SK-N-SH (cell line): ENCODE data around the gene C14orf180.

Experiments used
- EP300 ChIP-seq, 2 experiments: IDR thresholded peaks; 2 replicates each; pipeline versions ENCODE4 v1.4.0 to v1.6.1; 2012; ENCODE audit warnings: borderline replicate concordance in 1 of 2, low read depth in 1 of 2, low read length in 1 of 2
- FOXJ3 ChIP-seq: sonication (generic); formaldehyde crosslinking; IDR thresholded peaks from 2 replicates; pipeline ENCODE4 v1.5.1; 2020; ENCODE audit warnings: mild to moderate bottlenecking, missing genetic modification reagents
- POLR2AphosphoS5 ChIP-seq: IDR thresholded peaks from 2 replicates; pipeline ENCODE4 v1.6.1; 2012; ENCODE audit warnings: low read depth, low read length
- SIN3A ChIP-seq: IDR thresholded peaks from 2 replicates; pipeline ENCODE4 v1.6.1; 2012; ENCODE audit warnings: low read depth, mild to moderate bottlenecking, low read length, moderate library complexity, borderline replicate concordance
- SMC3 ChIP-seq: IDR thresholded peaks from 2 replicates; pipeline ENCODE4 v1.6.1; 2012; ENCODE audit warnings: low read depth, low read length, improper control_type of control experiment
- TF ChIP-seq, protein P1 (sequence below): IDR thresholded peaks from 2 replicates; pipeline ENCODE4 v1.4.0; 2012; ENCODE audit warnings: low read depth, borderline replicate concordance
- TF ChIP-seq, protein P2 (sequence below): fragments of 150-350 bp; IDR thresholded peaks from 2 replicates; pipeline ENCODE4 v1.6.1; 2017; ENCODE audit warnings: antibody characterized with exemption, low read length, low read depth, borderline replicate concordance

DNA sequence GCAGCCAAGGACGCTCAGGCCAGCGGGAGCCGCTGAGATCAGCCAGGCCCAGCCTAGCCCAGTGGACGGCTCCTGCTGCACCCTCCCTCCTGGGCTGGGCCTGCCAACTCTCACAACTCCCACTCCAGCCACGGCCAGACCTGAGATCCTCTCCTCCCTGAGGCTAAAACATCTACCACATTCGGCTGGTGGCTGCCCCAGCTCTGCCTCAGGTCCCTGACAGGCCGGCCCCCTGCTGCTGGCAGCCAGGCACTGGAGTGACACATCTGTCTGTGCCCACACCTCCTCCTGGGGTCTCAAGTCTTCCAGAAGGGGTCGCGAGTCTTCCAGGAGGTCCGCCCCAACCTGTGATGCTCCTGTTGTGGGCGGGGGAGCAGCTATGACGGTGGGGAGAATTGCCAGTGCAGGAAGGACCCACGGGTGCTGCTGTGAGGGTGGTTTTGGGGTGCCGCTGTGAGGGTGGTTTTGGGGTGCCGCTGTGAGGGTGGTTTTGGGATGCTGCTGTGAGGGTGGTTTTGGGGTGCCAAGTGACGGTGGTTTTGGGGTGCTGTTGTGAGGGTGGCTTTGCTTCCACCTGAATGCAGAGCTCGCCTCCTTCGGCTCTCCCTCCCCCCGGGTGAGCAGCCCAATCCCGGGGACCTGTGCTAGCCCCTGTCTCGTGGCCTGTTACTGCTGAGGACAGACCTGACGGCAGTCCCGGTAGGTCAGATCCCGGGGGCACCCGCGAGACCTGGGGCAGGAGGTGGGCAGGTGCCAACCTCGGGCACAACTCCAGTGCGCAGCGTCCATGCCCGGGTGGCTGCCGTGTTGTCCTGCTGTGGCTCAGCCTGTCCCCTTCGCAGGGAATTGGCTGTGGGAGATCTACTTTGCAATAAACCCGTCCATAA is 27.5 kb upstream of the C14orf180 start:
- TF ChIP-seq, protein P1, sequence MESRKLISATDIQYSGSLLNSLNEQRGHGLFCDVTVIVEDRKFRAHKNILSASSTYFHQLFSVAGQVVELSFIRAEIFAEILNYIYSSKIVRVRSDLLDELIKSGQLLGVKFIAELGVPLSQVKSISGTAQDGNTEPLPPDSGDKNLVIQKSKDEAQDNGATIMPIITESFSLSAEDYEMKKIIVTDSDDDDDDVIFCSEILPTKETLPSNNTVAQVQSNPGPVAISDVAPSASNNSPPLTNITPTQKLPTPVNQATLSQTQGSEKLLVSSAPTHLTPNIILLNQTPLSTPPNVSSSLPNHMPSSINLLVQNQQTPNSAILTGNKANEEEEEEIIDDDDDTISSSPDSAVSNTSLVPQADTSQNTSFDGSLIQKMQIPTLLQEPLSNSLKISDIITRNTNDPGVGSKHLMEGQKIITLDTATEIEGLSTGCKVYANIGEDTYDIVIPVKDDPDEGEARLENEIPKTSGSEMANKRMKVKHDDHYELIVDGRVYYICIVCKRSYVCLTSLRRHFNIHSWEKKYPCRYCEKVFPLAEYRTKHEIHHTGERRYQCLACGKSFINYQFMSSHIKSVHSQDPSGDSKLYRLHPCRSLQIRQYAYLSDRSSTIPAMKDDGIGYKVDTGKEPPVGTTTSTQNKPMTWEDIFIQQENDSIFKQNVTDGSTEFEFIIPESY = no peak
- TF ChIP-seq EP300 (IDR thresholded peaks at IDR 0.05; ENCODE audit: borderline replicate concordance in 1 of 2, low read depth in 1 of 2, low read length in 1 of 2) (peak in 1 of 2 experiments; percentile 40; a peak in 1 of 4 replicates), FOXJ3 (CRISPR knock-in tag) (no peak), POLR2AphosphoS5 (no peak), SMC3 (no peak), SIN3A (no peak)
- TF ChIP-seq, protein P2, sequence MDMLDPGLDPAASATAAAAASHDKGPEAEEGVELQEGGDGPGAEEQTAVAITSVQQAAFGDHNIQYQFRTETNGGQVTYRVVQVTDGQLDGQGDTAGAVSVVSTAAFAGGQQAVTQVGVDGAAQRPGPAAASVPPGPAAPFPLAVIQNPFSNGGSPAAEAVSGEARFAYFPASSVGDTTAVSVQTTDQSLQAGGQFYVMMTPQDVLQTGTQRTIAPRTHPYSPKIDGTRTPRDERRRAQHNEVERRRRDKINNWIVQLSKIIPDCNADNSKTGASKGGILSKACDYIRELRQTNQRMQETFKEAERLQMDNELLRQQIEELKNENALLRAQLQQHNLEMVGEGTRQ = no peak
